ENCODE measurements around the gene CUL4B.

GRCh38 chrX:120564925-120565324 is 4.2 kb upstream of the CUL4B start:
- TF ChIP-seq CTCF (conservative IDR thresholded peaks at IDR 0.05; ENCODE audit: low read length) (no peak), EZH2phosphoT487 (IDR thresholded peaks at IDR 0.05; ENCODE audit: borderline replicate concordance, low read depth, low read length) (no peak)
